Measurements from ENCODE around the gene TTYH3.
"Not testable (repeated sequence)": the region's sequence is repeated elsewhere in the genome, so short reads cannot be mapped to it uniquely, and the experiment has no call there.

TTYH3 gene

DNA sequence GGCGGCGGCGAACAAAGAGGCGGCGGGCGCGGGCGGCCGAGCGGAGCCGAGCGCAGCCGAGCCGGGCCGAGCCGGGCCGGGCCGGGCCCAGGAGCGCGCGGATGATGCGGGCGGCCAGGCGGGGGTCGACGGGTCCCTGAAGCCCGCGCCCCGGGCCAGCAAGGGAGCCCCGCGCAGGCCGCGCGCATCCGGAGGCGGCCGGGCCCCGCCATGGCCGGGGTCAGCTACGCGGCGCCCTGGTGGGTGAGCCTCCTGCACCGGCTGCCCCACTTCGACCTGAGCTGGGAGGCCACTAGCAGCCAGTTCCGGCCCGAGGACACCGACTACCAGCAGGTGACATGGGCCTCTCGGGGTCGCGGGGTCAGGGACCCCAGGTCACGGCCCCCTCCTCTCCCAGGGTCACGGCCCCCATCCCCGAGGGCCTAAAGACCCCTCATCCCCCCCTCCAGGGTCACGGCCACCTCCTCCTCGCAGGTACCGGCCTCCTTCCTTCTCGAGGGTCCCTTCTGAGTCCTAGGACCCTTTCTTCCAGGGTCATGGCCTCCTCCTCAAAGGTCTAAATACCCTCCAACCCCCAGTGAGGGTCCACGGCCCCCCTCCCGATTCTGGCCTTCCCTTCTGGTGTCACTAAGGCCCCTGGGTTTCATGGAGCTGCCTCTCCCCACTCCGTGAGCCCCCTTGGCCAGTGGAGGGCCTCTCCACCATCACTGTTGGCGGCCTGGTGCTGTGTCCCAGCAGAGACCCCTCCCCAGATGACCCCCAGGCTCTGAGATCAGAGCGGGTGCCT, at the start of gene TTYH3:
TSS of gene TTYH3 (plus strand) at position 41 of the 787 bp plus-strand sequence. CDS start at position 211, 170 bp downstream.
- H3K4me3 ChIP-seq (ENCODE audit: low read depth, low read length), result peak within 1 kb of the TSS; percentile 73

DNA sequence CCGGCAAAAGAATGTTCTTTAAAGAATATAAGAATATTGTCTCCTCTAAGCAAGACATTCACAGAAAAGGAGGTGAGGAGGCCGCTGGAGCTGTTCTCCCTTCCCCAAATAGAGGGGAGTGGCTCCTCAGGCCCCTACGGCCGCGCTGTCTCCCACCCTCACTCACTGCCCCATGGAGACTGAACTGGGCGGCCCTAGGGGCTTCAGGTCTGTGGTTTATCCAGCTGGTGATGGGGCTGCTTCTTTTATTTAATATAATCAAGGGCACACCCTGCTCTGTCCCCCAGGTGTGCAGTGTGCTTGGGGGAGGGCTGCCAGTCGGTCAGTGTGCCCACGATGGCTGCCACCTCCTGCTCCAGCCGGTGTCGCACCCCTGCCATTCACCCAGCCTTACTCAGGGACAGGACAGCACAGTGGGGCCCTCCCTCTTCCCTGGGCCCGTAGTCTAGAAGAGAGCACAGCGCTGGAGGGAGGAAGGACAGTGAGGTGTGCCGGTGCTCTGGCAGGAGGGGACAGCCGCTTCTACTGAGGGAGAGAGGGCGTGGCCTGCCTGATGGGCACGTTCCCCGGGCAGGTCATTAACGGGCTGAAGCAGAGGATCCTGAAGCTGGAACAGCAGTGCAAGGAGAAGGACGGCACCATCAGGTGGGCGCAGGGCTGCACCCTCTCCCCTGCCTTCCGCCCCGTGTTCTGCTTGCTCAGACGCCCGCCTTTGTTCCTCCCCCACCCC, 49.6 kb upstream of the TTYH3 start:
- H3K4me3 ChIP-seq (ENCODE audit: low read depth, low read length), result no peak overlapping the region

DNA sequence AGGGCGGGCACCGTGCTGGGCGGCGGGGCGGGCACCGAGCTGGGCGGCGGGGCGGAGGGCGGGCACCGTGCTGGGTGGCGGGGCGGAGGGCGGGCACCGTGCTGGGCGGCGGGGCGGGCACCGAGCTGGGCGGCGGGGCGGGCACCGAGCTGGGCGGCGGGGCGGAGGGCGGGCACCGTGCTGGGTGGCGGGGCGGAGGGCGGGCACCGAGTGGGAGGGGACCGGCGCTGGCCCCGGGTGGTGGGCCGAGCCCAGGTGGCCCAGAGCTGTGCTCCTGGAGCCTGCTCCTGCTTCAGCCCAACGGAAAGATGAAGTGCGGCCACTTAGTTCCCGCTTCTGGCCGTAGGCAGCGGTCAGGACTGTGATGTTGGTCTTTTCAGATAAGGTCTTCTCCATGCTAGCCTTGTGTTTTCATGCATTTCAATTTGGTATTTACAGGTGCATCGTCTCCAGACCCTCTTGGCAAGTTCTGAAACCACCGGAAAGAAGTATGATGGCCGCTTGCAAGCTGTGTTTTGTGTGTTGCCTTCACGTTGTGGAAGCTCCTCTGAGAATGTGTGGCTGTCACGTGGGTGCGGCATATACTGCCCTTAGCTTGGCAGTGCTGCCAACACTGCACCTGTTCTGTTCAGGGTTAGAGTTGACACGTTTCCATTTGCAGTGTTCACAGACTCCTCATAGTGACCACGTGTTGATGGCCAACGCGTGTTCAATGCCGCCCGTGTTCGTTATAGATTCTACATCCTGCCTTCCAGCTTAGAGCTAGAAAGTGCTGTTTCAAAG, 47.8 kb upstream of the TTYH3 start:
- no peak overlapping the region for H3K4me3 ChIP-seq (ENCODE audit: low read depth, low read length)

- H3K4me3 ChIP-seq (ENCODE audit: low read depth, low read length), result no peak overlapping the region
These were observed 46.3 kb upstream of the TTYH3 start for GRCh38 chr7:2585446-2585845.

DNA sequence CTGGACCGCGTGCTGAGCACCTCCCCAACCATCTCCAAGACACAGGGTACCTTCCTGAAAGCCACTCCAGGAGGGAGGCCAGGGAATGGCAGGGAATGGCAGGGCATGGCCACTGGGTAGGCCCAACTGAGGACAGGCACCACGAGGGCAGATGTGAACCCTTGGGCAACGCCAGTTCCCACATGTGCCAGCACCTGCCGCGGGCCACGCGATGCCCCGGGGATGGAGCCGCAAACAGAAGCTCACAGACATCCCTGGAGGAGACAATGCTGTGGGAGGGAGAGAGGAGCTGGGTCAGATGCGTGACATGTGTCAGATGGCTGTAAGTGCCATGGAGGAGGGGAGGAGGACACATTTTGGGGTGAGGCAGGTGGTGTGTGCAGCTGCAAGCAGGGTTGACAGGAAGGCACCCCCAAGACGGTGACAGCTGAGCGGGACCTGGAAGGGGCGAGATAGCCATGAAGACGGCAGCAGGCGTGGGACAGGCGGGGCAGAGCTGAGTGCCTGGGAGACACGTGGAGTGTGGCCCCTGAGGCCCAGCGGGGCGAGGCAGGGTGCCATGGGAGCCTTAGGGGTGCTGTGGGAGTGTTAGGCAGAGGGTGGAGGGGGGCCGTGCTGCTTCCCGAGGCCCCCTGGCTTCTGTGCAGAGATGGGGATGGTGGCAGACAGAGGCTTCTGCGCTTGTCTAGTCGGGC, 45.3 kb upstream of the TTYH3 start:
- H3K4me3 ChIP-seq (ENCODE audit: low read depth, low read length), result no peak overlapping the region

- no peak overlapping the region for H3K4me3 ChIP-seq (ENCODE audit: low read depth, low read length)
These were observed 44.7 kb upstream of the TTYH3 start for GRCh38 chr7:2587134-2587533.

DNA sequence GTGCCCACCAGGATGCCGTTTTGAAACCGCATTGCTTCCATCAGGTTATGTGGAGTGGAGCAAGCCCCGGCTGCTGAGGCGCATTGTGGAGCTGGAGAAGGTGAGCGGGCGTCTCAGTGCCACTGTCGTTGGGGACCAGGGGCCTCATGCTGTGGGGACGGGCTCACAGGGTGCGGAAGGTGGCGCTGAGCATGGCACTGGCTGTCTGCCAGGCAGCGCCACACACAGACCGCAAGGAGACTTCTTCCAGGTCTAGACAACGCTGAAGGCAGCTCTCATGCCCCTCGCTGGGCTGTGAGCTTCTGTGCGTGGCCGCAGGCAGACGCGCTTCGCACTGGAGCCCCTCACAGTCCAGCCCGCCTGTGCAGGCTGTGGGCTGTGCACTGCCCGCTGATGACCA, 44.0 kb upstream of the TTYH3 start:
- no peak overlapping the region for H3K4me3 ChIP-seq (ENCODE audit: low read depth, low read length)

GRCh38 chr7:2589341-2589740, 42.4 kb upstream of the TTYH3 start:
- H3K4me3 ChIP-seq (ENCODE audit: low read depth, low read length), result no peak overlapping the region

GRCh38 chr7:2589941-2590340, 41.8 kb upstream of the TTYH3 start:
- not testable (repeated sequence) for H3K4me3 ChIP-seq (ENCODE audit: low read depth, low read length)

DNA sequence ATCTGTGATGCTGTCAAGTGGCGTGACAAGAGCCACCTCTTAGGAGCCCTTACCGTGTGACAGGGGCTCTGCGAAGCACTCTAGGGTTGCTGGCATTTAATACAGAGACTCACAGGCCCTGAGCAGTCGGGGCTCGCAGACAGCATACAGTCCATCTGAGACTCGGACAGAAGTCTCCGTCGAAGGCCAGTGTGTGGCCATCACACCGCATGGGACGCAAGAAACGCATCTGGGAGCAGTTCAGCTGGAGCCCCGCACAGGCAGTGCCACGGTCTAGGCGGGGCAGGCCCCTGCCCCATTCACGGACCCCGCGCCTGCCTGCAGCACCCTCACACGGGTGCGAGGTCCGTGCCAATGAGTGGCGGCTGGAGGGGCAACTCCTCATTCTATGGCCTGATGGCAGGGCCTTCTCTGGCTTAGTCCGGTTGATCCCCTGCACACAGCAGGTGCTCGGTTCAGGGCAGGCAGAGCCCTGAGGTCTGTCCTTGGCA, 39.4 kb upstream of the TTYH3 start:
- H3K4me3 ChIP-seq (ENCODE audit: low read depth, low read length), result no peak overlapping the region

- no peak overlapping the region for H3K4me3 ChIP-seq (ENCODE audit: low read depth, low read length)
These were observed 38.6 kb upstream of the TTYH3 start for GRCh38 chr7:2593036-2593727.

DNA sequence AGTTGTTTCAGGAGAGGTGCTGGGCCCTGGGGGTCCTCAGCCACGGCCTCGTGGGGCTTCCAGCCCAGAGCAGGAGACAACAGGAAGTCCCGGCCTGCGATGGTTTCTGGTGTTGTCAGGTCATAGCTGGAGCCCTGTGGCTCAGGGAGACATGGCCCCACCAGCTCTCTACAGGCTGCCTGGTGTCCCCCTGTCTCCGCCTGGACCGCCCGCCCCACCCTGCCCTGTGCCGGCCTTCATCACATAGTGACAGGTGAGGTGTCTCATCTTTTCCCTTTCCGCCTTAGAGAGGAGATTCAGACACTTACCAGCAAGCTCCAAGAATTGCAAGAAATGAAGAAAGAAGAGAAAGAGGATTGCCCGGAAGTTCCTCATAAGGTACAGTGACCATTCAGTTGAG, 37.2 kb upstream of the TTYH3 start:
- H3K4me3 ChIP-seq (ENCODE audit: low read depth, low read length), result no peak overlapping the region

- no peak overlapping the region for H3K4me3 ChIP-seq (ENCODE audit: low read depth, low read length)
These were observed 36.4 kb upstream of the TTYH3 start for GRCh38 chr7:2595258-2595860.

DNA sequence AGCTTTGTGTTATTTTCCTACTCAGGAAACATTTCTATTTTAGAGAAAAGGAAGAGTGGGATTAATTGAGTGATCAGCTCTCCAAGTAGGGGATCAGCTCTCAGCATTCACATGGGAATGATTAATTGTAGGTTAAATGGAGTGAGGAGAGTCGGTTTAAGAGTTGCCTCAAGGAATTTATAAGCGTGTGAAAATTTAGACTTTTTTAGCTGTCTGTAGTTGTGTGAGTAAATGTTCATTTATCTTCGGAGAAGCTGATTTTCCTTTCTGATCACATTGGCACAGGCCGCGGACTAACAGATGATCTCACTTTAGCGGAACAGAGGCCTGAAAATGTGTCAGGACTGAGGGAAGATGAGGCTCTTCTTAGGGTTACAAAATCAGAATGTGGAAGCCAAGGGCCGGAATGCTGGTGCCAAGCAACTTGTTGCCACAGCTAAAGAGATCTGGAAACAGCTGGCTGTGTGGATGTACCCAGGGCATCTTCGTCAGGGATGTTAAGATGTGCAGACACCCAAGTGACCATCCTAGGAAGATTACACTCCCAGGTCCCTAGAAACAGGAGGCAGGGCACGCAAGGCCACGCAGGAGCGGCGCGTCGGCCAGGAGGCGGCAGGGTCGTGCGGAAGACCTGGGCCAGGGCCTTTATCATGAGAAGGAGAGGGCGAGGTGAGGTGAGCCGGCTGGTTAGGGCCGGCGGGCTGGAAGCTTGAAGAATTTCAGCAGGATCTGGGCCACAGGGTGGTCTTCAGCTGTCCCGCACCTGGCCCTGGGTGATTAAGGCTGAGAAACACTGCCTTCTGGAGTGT, 35.1 kb upstream of the TTYH3 start:
- no peak overlapping the region for H3K4me3 ChIP-seq (ENCODE audit: low read depth, low read length)

DNA sequence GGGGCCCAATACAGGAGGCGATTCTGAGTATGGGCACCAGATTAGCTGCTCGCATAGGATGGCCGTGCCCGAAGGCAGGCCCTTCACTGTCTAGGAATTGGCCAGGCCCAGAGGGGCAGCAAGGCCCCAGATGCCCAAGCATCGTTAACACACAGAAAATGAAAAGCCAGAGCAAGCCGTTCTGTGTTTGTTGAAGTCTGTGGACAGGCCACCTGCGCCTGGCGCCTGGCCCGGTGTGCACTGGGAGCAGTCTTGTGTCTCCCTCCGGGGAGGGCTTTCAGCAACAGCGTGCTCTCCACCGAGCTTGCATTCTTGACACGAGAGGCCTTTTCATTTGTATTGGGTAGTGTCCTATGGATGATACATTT, 34.5 kb upstream of the TTYH3 start:
- H3K4me3 ChIP-seq (ENCODE audit: low read depth, low read length), result no peak overlapping the region

GRCh38 chr7:2598154-2598823, 33.5 kb upstream of the TTYH3 start:
- no peak overlapping the region for H3K4me3 ChIP-seq (ENCODE audit: low read depth, low read length)

GRCh38 chr7:2601065-2601464, 30.7 kb upstream of the TTYH3 start:
- H3K4me3 ChIP-seq (ENCODE audit: low read depth, low read length), result no peak overlapping the region

DNA sequence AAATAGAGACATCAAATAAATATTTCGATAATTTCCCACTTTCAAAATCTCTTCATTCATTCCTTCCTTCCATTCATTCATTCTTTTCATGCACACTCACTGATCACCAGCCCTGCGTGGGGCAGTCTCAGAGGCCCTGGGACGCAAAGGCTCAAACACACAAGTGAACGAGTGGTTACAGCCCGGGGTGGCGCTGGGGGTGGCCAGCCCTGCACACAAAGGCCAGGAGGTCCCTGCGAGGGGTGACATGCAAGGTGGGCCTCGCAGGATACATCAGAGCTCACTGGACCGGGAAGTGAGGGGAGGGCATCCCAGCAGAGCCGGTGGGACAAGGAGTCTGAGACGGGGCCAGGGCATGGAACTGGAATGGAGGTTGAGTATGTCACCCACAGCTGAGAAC, 29.9 kb upstream of the TTYH3 start:
- H3K4me3 ChIP-seq (ENCODE audit: low read depth, low read length), result no peak overlapping the region
